Amygdala (tissue), 56 donors: ENCODE results near the gene POLE2.
"Not testable (repeated sequence)": the region's sequence is repeated elsewhere in the genome, so short reads cannot be mapped to it uniquely, and the experiment has no call there.

Source experiments
- DNase-seq, 56 donors: peaks; one replicate each; lab custom pipeline; 2025; lab: John Stamatoyannopoulos, UW

The POLE2 gene

GRCh38 chr14:49687942-49688700 lies at the start of gene POLE2:
POLE2 (minus strand) TSS chr14:49688214; CDS start chr14:49688203, 11 bp downstream.
- peak in 53 of 56 donors; percentile 2 to 75 (median 39) for DNase-seq

GRCh38 chr14:49735669-49736068 lies 47.7 kb upstream of the POLE2 start:
- not testable (repeated sequence) for DNase-seq

GRCh38 chr14:49733836-49734235 lies 45.8 kb upstream of the POLE2 start:
- DNase-seq, result no peak

- DNase-seq, result peak in 3 of 56 donors; percentile 0 to 19 (median 8)
Observed at GRCh38 chr14:49732896-49733295, 44.9 kb upstream of the POLE2 start.

- no peak for DNase-seq
Observed at GRCh38 chr14:49727171-49727570, 39.2 kb upstream of the POLE2 start.

- not testable (repeated sequence) for DNase-seq
Observed at GRCh38 chr14:49721733-49722435, 33.9 kb upstream of the POLE2 start.

DNA sequence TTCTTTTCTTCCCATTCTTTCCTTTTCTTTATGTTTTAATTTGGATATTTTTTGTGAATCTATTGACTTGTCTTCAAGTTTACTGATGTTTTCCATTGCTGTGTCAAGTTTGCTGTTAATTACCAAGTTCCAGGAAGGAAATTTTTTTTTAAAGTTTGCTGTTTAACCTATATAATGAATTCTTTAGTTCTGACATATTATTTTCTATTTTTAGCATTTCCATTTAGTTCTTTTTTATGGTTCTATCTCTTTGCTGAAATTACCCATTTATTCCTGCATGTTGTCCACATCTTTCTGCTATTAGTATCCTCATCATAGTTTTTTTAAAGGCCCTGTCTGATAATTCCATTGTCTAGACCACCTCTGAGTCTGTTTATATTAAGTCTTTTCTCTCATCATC lies 32.7 kb upstream of the POLE2 start:
- DNase-seq, result no peak

GRCh38 chr14:49710993-49711392 lies 23.0 kb upstream of the POLE2 start:
- not testable (repeated sequence) for DNase-seq

DNA sequence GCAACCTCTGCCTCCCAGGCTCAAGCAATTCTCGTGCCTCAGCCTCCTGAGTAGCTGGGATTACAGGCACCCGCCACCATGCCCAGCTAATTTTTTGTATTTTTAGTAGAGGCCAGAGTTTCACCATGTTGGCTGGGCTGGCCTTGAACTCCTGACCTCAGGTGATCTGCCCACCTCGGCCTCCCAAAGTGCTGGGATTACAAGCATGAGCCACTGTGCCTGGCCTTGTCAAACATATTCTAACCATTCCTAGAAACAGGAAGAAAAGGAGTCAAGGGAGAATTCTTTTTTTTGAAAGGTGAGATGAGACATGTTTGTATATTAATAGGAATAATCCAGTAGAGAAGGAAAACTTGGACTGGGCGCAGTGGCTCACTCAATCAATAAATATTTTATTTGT lies 16.5 kb upstream of the POLE2 start:
- DNase-seq, result not testable (repeated sequence)

DNA sequence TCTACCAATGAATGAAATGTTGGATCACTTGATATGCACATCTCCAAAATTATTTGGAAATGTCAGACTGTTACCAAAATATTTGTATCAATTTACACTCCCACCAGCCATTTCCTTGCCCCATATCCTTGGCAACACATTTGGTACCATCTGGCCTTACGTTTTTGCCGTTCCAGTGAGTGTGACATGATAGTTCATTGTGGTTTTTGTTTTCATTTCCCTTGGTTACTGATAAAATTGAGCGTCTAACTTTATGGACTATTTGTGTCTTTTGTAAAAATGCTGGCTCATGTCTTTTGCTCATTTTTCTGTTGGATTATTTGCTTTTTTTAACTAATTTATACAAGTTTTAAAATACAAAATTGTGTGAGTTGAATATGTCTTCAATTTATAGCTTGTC lies 16.0 kb upstream of the POLE2 start:
- no peak for DNase-seq

DNA sequence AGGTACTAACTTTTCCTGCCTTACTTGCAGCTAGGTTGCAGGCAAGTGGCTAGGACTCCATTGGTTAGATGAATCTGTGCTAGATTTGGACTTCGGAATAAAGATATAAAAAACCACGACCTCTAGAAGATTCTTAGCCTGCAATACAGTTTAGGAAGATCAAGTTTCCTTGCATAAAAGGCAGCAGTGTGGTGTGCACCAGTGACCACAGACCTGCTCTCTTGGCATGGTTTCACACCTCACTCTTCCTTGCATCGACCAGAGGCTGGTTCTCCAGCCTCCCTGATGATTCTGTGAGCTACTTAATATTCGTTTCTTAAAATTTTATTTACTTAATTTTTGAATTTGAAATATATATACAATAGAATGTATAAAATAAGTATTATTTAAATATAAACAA lies 14.7 kb upstream of the POLE2 start:
- DNase-seq, result no peak

DNA sequence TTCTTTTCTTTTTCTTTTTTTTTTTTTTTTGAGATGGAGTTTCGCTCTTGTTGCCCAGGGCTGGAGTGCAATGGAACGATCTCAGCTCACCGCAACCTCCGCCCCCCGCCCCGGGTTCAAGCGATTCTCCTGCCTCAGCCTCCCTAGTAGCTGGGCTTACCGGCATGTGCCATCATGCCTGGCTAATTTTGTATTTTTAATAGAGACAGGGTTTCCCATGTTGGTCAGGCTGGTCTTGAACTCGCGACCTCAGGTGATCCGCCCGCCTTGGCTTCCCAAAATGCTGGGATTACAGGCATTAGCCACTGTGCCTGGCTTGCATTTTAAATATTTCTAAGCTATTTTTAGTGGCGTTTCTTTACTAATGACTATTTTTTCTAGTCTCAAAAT lies 5.7 kb upstream of the POLE2 start:
- not testable (repeated sequence) for DNase-seq

GRCh38 chr14:49692811-49693734 lies 5.1 kb upstream of the POLE2 start, which contains the start of gene KLHDC1:
KLHDC1 (plus strand) TSS chr14:49693120; CDS start chr14:49693195, 75 bp downstream.
- DNase-seq, result peak; percentile 21 to 87 (median 74)

DNA sequence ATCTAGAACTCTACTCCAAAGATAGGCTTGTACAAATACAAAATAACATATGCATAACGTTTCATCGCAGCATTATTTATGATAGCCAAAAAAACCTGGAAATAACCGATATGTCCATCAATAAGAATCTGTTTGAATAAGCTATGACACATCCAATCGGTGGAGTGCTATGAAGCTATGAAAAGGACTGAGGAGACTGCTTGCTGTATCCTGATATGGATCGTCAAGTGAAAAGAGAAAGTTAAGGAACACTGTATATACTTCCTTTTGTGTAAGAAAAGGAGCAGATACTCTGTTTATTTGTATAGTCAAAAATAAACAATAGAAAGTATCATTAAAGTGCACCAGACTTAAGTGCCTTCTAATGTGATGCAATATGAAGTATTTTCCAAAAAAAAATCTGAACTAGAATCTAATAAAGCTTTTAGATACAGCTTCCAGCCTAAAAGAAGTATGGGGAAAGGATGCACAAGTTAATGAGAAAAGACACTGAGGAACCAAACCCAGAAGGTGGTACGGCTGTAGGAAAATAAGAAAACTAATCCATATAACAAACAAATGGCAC lies 4.3 kb upstream of the POLE2 start:
- DNase-seq, result no peak

- DNase-seq, result no peak
Observed at GRCh38 chr14:49691031-49691430, 3.0 kb upstream of the POLE2 start.

DNA sequence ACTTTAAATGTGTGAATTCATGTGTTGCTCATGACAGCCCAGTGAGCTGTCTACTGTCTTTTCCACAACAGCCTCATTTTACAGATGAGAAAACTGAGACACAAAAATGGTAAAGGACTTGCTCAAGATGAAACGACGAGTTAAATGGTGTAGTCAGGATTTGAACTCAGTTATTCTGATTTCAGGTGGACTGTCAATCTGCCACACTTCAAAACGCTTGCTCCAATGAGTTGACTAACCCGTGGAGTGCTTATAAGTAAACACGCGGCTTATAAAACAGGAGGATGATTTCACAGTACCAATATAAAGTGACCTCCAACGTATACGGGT lies 652 bp upstream of the POLE2 start:
- DNase-seq, result no peak

DNA sequence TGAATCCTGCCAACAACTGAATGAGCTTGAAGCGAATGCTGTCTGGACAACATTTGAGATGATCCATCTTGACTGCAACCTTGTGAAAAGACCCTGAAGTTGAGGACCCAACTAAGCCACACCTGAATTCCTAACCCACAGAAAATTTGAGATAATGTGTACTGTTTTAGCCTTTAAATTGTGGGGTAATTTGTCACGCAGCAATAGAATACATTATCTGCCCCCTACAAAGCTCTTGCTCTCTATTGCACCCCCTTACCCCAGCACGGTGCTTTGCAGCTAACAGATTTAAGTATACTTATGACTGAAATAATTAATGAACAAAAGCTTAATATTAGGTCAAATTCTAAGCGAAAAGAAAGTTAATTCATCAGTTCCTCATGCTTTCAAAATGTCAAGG lies 1.6 kb downstream of the POLE2 start:
- no peak for DNase-seq

DNA sequence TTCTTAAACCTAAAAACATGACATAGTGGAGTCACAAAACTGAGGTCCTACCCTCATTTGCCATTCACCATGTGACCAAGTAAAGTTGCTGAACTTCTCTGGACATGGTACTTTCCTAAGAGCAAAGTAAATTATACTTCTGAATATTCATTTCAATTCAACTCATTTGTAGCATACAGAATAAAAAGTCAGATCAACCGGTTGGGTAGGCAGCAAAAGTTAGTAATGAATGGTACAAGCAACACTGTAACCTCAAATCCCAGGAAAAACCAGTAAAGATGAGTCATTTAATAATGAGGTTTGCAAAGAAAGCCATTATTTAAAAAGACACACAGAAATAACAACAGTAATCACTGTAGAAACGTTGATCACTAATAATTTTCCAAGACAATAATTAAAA lies 8.7 kb downstream of the POLE2 start:
- no peak for DNase-seq

GRCh38 chr14:49677643-49678042 lies 10.4 kb downstream of the POLE2 start:
- DNase-seq, result no peak

DNA sequence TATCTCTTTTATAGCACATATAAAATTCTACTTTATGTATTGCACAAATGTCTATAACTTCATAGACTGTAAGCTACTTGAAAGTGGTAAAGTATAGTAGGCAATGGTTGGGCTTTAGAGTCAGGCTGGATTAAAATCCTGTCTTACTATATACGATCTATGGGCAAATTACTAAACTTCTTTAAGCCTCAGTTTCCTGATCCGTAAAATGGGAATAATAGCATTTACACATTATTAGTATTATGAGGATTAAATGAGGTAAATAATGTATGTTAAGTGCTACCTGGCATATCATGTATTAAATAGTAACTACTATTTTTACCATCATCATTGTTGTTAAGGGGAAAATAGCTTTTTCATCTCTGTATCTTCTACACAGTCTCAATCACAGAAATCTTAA lies 14.4 kb downstream of the POLE2 start:
- no peak for DNase-seq

DNA sequence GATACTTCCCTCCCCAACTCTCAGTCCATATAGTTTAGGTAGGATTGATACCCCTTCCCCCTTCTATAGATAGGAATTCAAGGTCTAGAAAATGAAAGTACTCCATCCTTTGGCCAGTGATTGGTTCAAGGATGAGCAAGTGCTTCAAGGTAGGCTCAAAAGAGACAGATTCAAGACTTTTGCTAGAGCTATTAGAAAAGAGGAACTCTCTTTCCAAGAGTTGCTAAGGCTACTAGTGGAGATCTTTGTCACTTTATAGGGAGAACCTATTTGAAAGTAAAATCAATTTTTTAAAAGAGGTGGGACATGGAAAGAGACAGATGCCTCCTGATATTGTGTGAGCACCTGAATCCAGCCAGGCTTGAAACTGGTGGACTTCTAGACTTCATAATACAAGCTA lies 17.5 kb downstream of the POLE2 start:
- DNase-seq, result no peak
